Stimulated activated CD8-positive, alpha-beta memory T cell treated with anti-CD3 and anti-CD28 coated beads, Interleukin-2, amount 100 ng/mL, for 48 hours (primary cell): ENCODE results near the gene LRRC10B.

Experiments used
- DNase-seq, 2 donors: peaks; one replicate each; pipeline ENCODE4 v3.0.0-alpha.2; 2020; ENCODE audit warnings: low read depth in 2 of 2

LRRC10B gene

GRCh38 chr11:61531044-61531443 is 22.5 kb downstream of the LRRC10B start:
- DNase-seq: no peak

- peak; percentile 30 to 36 for DNase-seq
Observed at GRCh38 chr11:61532134-61533038, 23.8 kb downstream of the LRRC10B start.

- DNase-seq: no peak
Observed at GRCh38 chr11:61533039-61533375, 24.5 kb downstream of the LRRC10B start.

- no peak for DNase-seq
Observed at GRCh38 chr11:61533401-61533800, 24.9 kb downstream of the LRRC10B start.

GRCh38 chr11:61534025-61534932 is 25.7 kb downstream of the LRRC10B start:
- DNase-seq: no peak

GRCh38 chr11:61534933-61535839 is 26.6 kb downstream of the LRRC10B start:
- no peak for DNase-seq

GRCh38 chr11:61535998-61536675 is 27.6 kb downstream of the LRRC10B start:
- DNase-seq: no peak

- DNase-seq: no peak
Observed at GRCh38 chr11:61536676-61537270, 28.2 kb downstream of the LRRC10B start.

GRCh38 chr11:61537326-61537725 is 28.8 kb downstream of the LRRC10B start:
- DNase-seq: no peak

- no peak for DNase-seq
Observed at GRCh38 chr11:61538636-61538961, 30.1 kb downstream of the LRRC10B start.

GRCh38 chr11:61539006-61539405 is 30.5 kb downstream of the LRRC10B start:
- no peak for DNase-seq

- no peak for DNase-seq
Observed at GRCh38 chr11:61539831-61540357, 31.3 kb downstream of the LRRC10B start.

GRCh38 chr11:61540528-61540927 is 32.0 kb downstream of the LRRC10B start:
- no peak for DNase-seq

- no peak for DNase-seq
Observed at GRCh38 chr11:61541598-61541997, 33.0 kb downstream of the LRRC10B start.

- DNase-seq: no peak
Observed at GRCh38 chr11:61542024-61542461, 33.5 kb downstream of the LRRC10B start.

- DNase-seq: no peak
Observed at GRCh38 chr11:61542705-61543104, 34.2 kb downstream of the LRRC10B start.

- DNase-seq: no peak
Observed at GRCh38 chr11:61543606-61544306, 35.2 kb downstream of the LRRC10B start.

GRCh38 chr11:61544466-61544865 is 35.9 kb downstream of the LRRC10B start:
- DNase-seq: no peak

- no peak for DNase-seq
Observed at GRCh38 chr11:61545341-61545740, 36.8 kb downstream of the LRRC10B start.

GRCh38 chr11:61545921-61546320 is 37.4 kb downstream of the LRRC10B start:
- no peak for DNase-seq
